Osteocyte (in vitro differentiated cells): ENCODE results near the gene SDHAF2. TPM values are rescaled to one million over a fixed set of nuclear protein-coding genes. Genes with fewer than 3 reads are reported as not detected.

ENCODE experiments used
- DNase-seq: peaks from one replicate; pipeline ENCODE4 v3.0.0; 2021; ENCODE audit warnings: mixed read lengths; ENCODE audit not compliant: unreplicated experiment; ENCODE audit errors: extremely low spot score
- H3K27ac Mint-ChIP-seq: one replicate; pipeline ENCODE4 v1.8.0; 2021; ENCODE audit warnings: mild to moderate bottlenecking, mixed read lengths; ENCODE audit not compliant: unreplicated experiment
- H3K27me3 Mint-ChIP-seq: one replicate; pipeline ENCODE4 v1.8.0; 2021; ENCODE audit warnings: mixed read lengths; ENCODE audit not compliant: unreplicated experiment
- H3K36me3 Mint-ChIP-seq: one replicate; pipeline ENCODE4 v1.8.0; 2021; ENCODE audit warnings: mixed read lengths; ENCODE audit not compliant: unreplicated experiment
- H3K4me1 Mint-ChIP-seq: one replicate; pipeline ENCODE4 v1.8.0; 2021; ENCODE audit warnings: mixed read lengths; ENCODE audit not compliant: unreplicated experiment
- H3K4me3 Mint-ChIP-seq: one replicate; pipeline ENCODE4 v1.8.0; 2021; ENCODE audit warnings: mild to moderate bottlenecking, moderate library complexity, mixed read lengths; ENCODE audit not compliant: unreplicated experiment
- H3K9me3 Mint-ChIP-seq: one replicate; pipeline ENCODE4 v1.8.0; 2021; ENCODE audit warnings: mixed read lengths; ENCODE audit not compliant: unreplicated experiment
- CTCF ChIP-seq: fragments of 200-600 bp; sonication (generic); IDR thresholded peaks from 2 replicates; pipeline ENCODE4 v1.5.0; 2021; ENCODE audit warnings: antibody characterized with exemption, mild to moderate bottlenecking, moderate library complexity
- total RNA-seq: library from RNA; stranded (reverse); gene quantifications from 2 replicates; pipeline ENCODE4 v1.2.1, GENCODE V29; 2021

Gene SDHAF2
- total RNA-seq, 1 donor from 2014 or later: 35.7 TPM

DNA sequence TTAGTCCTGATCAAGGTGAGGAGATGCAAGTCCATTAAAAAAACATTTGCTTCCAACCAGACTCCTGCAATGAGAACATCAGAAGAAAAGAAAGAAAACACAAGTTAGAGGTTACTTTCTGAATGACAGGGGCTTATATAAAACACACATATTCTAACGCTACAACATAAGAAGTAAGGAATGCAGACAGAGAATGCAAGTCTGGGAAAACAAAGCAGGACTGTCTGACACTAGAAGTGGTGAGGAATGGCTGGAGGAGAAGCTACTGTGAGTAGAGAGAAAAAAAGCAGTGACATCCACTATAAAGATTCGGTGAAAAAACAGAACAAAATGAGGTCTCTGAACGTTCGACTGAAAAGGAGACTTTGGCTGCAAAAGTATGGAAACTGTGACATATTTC, 25.3 kb upstream of the SDHAF2 start:
- H3K27ac Mint-ChIP-seq: peak overlapping the region; percentile 10
- no peak overlapping the region for H3K4me3 Mint-ChIP-seq
- H3K4me1 Mint-ChIP-seq: no peaks in the 10 kb centered on the region
- peaks cover 35% of the 10 kb centered on the region for H3K36me3 Mint-ChIP-seq
- TF ChIP-seq CTCF: no peak
- H3K27me3 Mint-ChIP-seq: no peaks in the 10 kb centered on the region
- no peak for DNase-seq
- no peaks in the 10 kb centered on the region for H3K9me3 Mint-ChIP-seq

DNA sequence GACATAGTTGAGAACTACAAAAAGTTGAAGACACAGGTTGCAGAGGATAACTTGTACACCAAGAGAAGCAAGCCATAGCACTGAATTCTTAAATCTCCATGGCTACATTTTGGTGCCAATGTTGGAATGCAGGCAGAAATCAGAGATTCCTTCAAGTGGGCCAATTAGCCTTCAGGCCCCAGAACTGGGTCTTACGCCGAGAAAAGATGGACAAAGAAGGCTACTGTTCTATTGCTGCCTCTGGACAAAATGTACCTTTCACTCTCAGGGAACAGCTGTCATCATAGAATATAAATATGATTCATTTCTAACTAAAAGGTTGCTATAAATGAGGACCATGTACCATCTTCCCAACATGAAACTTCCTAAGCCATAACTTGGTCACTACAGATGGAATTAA, 23.9 kb upstream of the SDHAF2 start:
- H3K27me3 Mint-ChIP-seq: no peaks in the 10 kb centered on the region
- TF ChIP-seq CTCF: no peak
- no peaks in the 10 kb centered on the region for H3K4me1 Mint-ChIP-seq
- no peak overlapping the region for H3K4me3 Mint-ChIP-seq
- no peaks in the 10 kb centered on the region for H3K9me3 Mint-ChIP-seq
- H3K36me3 Mint-ChIP-seq: peaks cover 41% of the 10 kb centered on the region
- DNase-seq: no peak
- H3K27ac Mint-ChIP-seq: no peak overlapping the region

GRCh38 chr11:61406991-61407728, 22.8 kb upstream of the SDHAF2 start:
- Mint-ChIP-seq H3K4me1 (no peaks in the 10 kb centered on the region), H3K27ac (peak overlapping the region; percentile 18), H3K36me3 (peaks cover 50% of the 10 kb centered on the region), H3K4me3 (no peak overlapping the region), H3K9me3 (no peaks in the 10 kb centered on the region), H3K27me3 (no peaks in the 10 kb centered on the region)
- no peak for DNase-seq
- TF ChIP-seq CTCF: no peak

- Mint-ChIP-seq H3K27ac (no peak overlapping the region), H3K9me3 (no peaks in the 10 kb centered on the region), H3K27me3 (no peaks in the 10 kb centered on the region), H3K4me3 (no peak overlapping the region), H3K4me1 (no peaks in the 10 kb centered on the region), H3K36me3 (peaks cover 59% of the 10 kb centered on the region)
- TF ChIP-seq CTCF: no peak
- DNase-seq: no peak
Observed at GRCh38 chr11:61411589-61411988, 18.3 kb upstream of the SDHAF2 start.

DNA sequence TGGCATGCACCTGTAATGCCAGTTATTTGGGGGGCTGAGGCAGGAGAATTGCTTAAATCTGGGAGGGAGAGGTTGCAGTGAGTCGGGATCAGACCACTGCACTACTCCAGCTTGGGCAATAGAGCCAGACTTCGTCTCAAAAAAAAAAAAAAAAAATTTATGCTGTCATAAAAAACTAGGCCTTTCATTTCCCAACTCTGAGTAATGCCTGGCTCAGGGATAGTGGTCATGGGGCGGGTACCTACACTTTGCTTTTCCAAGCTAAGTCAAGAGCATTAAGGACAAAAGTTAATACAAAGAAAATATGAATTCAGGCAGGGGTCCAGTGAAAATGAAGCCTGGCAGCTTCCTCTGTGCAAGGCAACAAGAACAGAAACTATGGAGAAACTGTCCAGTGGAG, 16.4 kb upstream of the SDHAF2 start:
- H3K4me1 Mint-ChIP-seq: no peaks in the 10 kb centered on the region
- H3K27ac Mint-ChIP-seq: no peak overlapping the region
- H3K36me3 Mint-ChIP-seq: peaks cover 55% of the 10 kb centered on the region
- H3K4me3 Mint-ChIP-seq: no peak overlapping the region
- no peak for DNase-seq
- no peaks in the 10 kb centered on the region for H3K9me3 Mint-ChIP-seq
- no peaks in the 10 kb centered on the region for H3K27me3 Mint-ChIP-seq
- no peak for TF ChIP-seq CTCF
